Measurements from ENCODE around the gene GFRA1.

The GFRA1 gene

DNA sequence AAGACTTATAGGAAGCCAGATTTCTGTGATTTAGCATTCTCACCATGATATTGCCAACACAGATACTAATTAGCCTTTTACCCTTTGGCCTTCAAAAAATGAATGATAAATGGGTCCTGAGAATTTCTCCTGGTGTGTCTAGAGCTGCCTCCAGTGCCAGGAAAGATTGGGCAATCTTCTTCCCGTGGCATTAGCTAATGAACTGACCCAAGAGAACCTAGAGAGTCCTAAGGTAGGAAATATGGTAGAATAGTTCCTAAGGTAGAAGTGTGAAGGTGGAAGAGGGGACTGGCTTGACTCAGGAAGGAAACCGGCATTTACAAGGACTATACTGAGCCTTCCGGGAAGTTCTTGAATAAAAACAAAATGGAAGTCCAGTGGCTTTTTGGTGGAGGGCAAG is 133.1 kb downstream of the GFRA1 start:
- no peak overlapping the region for H4K8ac ChIP-seq (ENCODE audit: low read depth, low read length)
- no peaks in the 10 kb centered on the region for H3K36me3 ChIP-seq (replicated peaks in 1 of 2; ENCODE audit: control insufficient read depth in 2 of 2, insufficient read depth in 2 of 2, low read length in 2 of 2)
- H3K4me1 ChIP-seq (ENCODE audit: control insufficient read depth in 2 of 2, insufficient read depth in 1 of 2, low read depth in 1 of 2, low read length in 2 of 2): peaks cover 0 to 4% of the 10 kb centered on the region in 2 donors
- H3K4ac ChIP-seq (ENCODE audit: low read length): no peak overlapping the region
- H3K23ac ChIP-seq (ENCODE audit: low read depth, low read length, poor library complexity): no peak overlapping the region
- no peak overlapping the region for H3K27ac ChIP-seq (replicated peaks; ENCODE audit: low read length)
- no CpG with 5 or more reads among the region's 3 CpGs for WGBS, 2 donors (ENCODE audit: extremely low coverage in 2 of 2, insufficient read length in 2 of 2, insufficient replicate concordance in 1 of 2)
- H2BK120ac ChIP-seq (ENCODE audit: low read depth, low read length): no peak overlapping the region
- H3K79me1 ChIP-seq (ENCODE audit: low read depth, low read length): no peaks in the 10 kb centered on the region
- H3K4me2 ChIP-seq (ENCODE audit: insufficient read depth, low read length, poor library complexity, severe bottlenecking): no peak overlapping the region
- no peak overlapping the region for H2AFZ ChIP-seq (ENCODE audit: low read length)
- H2AK5ac ChIP-seq (ENCODE audit: low read depth, low read length): no peak overlapping the region
- H2BK15ac ChIP-seq (ENCODE audit: low read length): no peak overlapping the region
- H3K9me3 ChIP-seq (replicated peaks in 1 of 2; ENCODE audit: control insufficient read depth in 2 of 2, insufficient read depth in 1 of 2, low read depth in 1 of 2, low read length in 2 of 2): no peaks in the 10 kb centered on the region
- no peak overlapping the region for H3K14ac ChIP-seq (ENCODE audit: low read length)
- H3K4me3 ChIP-seq (ENCODE audit: low read length in 2 of 2): no peak overlapping the region
- no peak overlapping the region for H4K91ac ChIP-seq (ENCODE audit: low read depth, low read length, poor library complexity)
- no peak for DNase-seq (ENCODE audit: low spot score)
- no peaks in the 10 kb centered on the region for H3K27me3 ChIP-seq (ENCODE audit: control insufficient read depth in 3 of 3, insufficient read depth in 3 of 3, low read depth in 1 of 3, low read length in 3 of 3)
- H2BK12ac ChIP-seq (ENCODE audit: low read length): no peak overlapping the region
- no peak overlapping the region for H3K9ac ChIP-seq (ENCODE audit: low read depth, low read length, poor library complexity)
- H3K18ac ChIP-seq (ENCODE audit: low read length): no peak overlapping the region
- no peak overlapping the region for H2BK5ac ChIP-seq (ENCODE audit: low read length)

- H3K23ac ChIP-seq (ENCODE audit: low read depth, low read length, poor library complexity): no peak overlapping the region
- WGBS, 2 donors (ENCODE audit: extremely low coverage in 2 of 2, insufficient read length in 2 of 2, insufficient replicate concordance in 1 of 2): no CpG with 5 or more reads among the region's 4 CpGs
- H3K4me1 ChIP-seq (ENCODE audit: control insufficient read depth in 2 of 2, insufficient read depth in 1 of 2, low read depth in 1 of 2, low read length in 2 of 2): peaks cover 0 to 4% of the 10 kb centered on the region in 2 donors
- H4K91ac ChIP-seq (ENCODE audit: low read depth, low read length, poor library complexity): no peak overlapping the region
- H2BK15ac ChIP-seq (ENCODE audit: low read length): no peak overlapping the region
- no peak overlapping the region for H3K9ac ChIP-seq (ENCODE audit: low read depth, low read length, poor library complexity)
- H2BK120ac ChIP-seq (ENCODE audit: low read depth, low read length): no peak overlapping the region
- H3K36me3 ChIP-seq (replicated peaks in 1 of 2; ENCODE audit: control insufficient read depth in 2 of 2, insufficient read depth in 2 of 2, low read length in 2 of 2): no peaks in the 10 kb centered on the region
- H3K18ac ChIP-seq (ENCODE audit: low read length): no peak overlapping the region
- DNase-seq (ENCODE audit: low spot score): no peak
- no peaks in the 10 kb centered on the region for H3K27me3 ChIP-seq (ENCODE audit: control insufficient read depth in 3 of 3, insufficient read depth in 3 of 3, low read depth in 1 of 3, low read length in 3 of 3)
- no peaks in the 10 kb centered on the region for H3K9me3 ChIP-seq (replicated peaks in 1 of 2; ENCODE audit: control insufficient read depth in 2 of 2, insufficient read depth in 1 of 2, low read depth in 1 of 2, low read length in 2 of 2)
- no peak overlapping the region for H2AFZ ChIP-seq (ENCODE audit: low read length)
- no peak overlapping the region for H3K4ac ChIP-seq (ENCODE audit: low read length)
- H3K14ac ChIP-seq (ENCODE audit: low read length): no peak overlapping the region
- H3K4me3 ChIP-seq (ENCODE audit: low read length in 2 of 2): no peak overlapping the region
- no peak overlapping the region for H2BK5ac ChIP-seq (ENCODE audit: low read length)
- H3K79me1 ChIP-seq (ENCODE audit: low read depth, low read length): no peaks in the 10 kb centered on the region
- no peak overlapping the region for H3K4me2 ChIP-seq (ENCODE audit: insufficient read depth, low read length, poor library complexity, severe bottlenecking)
- no peak overlapping the region for H4K8ac ChIP-seq (ENCODE audit: low read depth, low read length)
- no peak overlapping the region for H3K27ac ChIP-seq (replicated peaks; ENCODE audit: low read length)
- H2AK5ac ChIP-seq (ENCODE audit: low read depth, low read length): no peak overlapping the region
- no peak overlapping the region for H2BK12ac ChIP-seq (ENCODE audit: low read length)
These were observed 134.1 kb downstream of the GFRA1 start for GRCh38 chr10:116138897-116139296.

DNA sequence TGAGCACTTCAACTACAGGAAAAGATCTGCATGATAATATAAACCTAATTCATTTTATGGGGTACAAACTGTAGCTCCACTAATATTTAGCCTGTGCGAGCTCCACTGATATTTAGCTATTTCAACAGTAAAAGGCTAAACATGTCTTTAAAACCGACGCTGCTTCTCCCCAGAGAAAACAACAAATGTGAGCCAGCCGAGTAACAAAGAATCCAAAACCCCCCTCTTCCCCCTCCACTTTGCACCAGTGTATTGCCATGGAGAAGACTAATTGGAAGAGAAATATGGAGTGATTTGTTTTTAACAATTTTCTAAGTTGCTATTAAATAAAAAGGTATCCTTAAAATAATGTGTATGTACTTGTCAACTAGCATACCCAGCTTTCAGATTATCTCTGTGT is 136.7 kb downstream of the GFRA1 start:
- Histone ChIP-seq H3K36me3 (replicated peaks in 1 of 2; ENCODE audit: control insufficient read depth in 2 of 2, insufficient read depth in 2 of 2, low read length in 2 of 2) (no peaks in the 10 kb centered on the region), H4K91ac (ENCODE audit: low read depth, low read length, poor library complexity) (no peak overlapping the region), H3K4ac (ENCODE audit: low read length) (no peak overlapping the region), H3K27me3 (ENCODE audit: control insufficient read depth in 3 of 3, insufficient read depth in 3 of 3, low read depth in 1 of 3, low read length in 3 of 3) (no peaks in the 10 kb centered on the region), H2BK15ac (ENCODE audit: low read length) (no peak overlapping the region), H2BK12ac (ENCODE audit: low read length) (no peak overlapping the region), H3K79me1 (ENCODE audit: low read depth, low read length) (no peaks in the 10 kb centered on the region), H2AFZ (ENCODE audit: low read length) (no peak overlapping the region), H2BK120ac (ENCODE audit: low read depth, low read length) (no peak overlapping the region), H3K23ac (ENCODE audit: low read depth, low read length, poor library complexity) (no peak overlapping the region), H3K9ac (ENCODE audit: low read depth, low read length, poor library complexity) (no peak overlapping the region), H2AK5ac (ENCODE audit: low read depth, low read length) (no peak overlapping the region), H3K4me3 (ENCODE audit: low read length in 2 of 2) (no peak overlapping the region), H3K27ac (replicated peaks; ENCODE audit: low read length) (no peak overlapping the region), H3K14ac (ENCODE audit: low read length) (no peak overlapping the region), H3K4me1 (ENCODE audit: control insufficient read depth in 2 of 2, insufficient read depth in 1 of 2, low read depth in 1 of 2, low read length in 2 of 2) (peaks cover 3 to 4% of the 10 kb centered on the region in 2 donors), H3K18ac (ENCODE audit: low read length) (no peak overlapping the region), H3K4me2 (ENCODE audit: insufficient read depth, low read length, poor library complexity, severe bottlenecking) (no peak overlapping the region), H3K9me3 (replicated peaks in 1 of 2; ENCODE audit: control insufficient read depth in 2 of 2, insufficient read depth in 1 of 2, low read depth in 1 of 2, low read length in 2 of 2) (no peaks in the 10 kb centered on the region), H4K8ac (ENCODE audit: low read depth, low read length) (no peak overlapping the region), H2BK5ac (ENCODE audit: low read length) (no peak overlapping the region)
- WGBS, 2 donors (ENCODE audit: extremely low coverage in 2 of 2, insufficient read length in 2 of 2, insufficient replicate concordance in 1 of 2): no CpG with 5 or more reads among the region's 4 CpGs
- no peak for DNase-seq (ENCODE audit: low spot score)

DNA sequence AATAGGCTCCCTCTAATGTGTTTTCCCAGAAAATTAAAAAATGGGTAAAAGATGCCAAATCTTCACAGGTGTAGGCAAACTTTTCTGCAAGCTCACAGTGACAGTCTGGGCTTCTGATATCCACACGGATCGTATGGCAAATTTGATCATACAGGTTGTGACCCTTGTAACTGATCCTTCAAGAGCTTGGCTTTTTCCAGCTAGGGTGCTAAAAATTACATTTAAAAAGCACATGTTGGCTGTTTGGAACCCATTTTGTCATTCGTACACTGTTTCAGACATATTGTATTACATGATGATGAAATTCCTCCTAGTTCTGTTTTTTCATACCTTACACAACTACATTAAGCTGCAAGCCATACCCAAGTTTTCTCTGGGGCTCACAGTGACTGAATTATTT is 138.7 kb downstream of the GFRA1 start:
- no peak overlapping the region for H3K14ac ChIP-seq (ENCODE audit: low read length)
- H2BK12ac ChIP-seq (ENCODE audit: low read length): no peak overlapping the region
- no peak overlapping the region for H3K18ac ChIP-seq (ENCODE audit: low read length)
- no peak overlapping the region for H3K23ac ChIP-seq (ENCODE audit: low read depth, low read length, poor library complexity)
- no peak overlapping the region for H3K4me2 ChIP-seq (ENCODE audit: insufficient read depth, low read length, poor library complexity, severe bottlenecking)
- H2BK15ac ChIP-seq (ENCODE audit: low read length): no peak overlapping the region
- no peaks in the 10 kb centered on the region for H3K79me1 ChIP-seq (ENCODE audit: low read depth, low read length)
- no peaks in the 10 kb centered on the region for H3K27me3 ChIP-seq (ENCODE audit: control insufficient read depth in 3 of 3, insufficient read depth in 3 of 3, low read depth in 1 of 3, low read length in 3 of 3)
- peaks cover 3 to 4% of the 10 kb centered on the region in 2 donors for H3K4me1 ChIP-seq (ENCODE audit: control insufficient read depth in 2 of 2, insufficient read depth in 1 of 2, low read depth in 1 of 2, low read length in 2 of 2)
- no peaks in the 10 kb centered on the region for H3K36me3 ChIP-seq (replicated peaks in 1 of 2; ENCODE audit: control insufficient read depth in 2 of 2, insufficient read depth in 2 of 2, low read length in 2 of 2)
- H2BK120ac ChIP-seq (ENCODE audit: low read depth, low read length): no peak overlapping the region
- H2AFZ ChIP-seq (ENCODE audit: low read length): no peak overlapping the region
- H3K9me3 ChIP-seq (replicated peaks in 1 of 2; ENCODE audit: control insufficient read depth in 2 of 2, insufficient read depth in 1 of 2, low read depth in 1 of 2, low read length in 2 of 2): peaks cover 0 to 3% of the 10 kb centered on the region in 2 donors
- no peak for DNase-seq (ENCODE audit: low spot score)
- no peak overlapping the region for H2BK5ac ChIP-seq (ENCODE audit: low read length)
- H3K4ac ChIP-seq (ENCODE audit: low read length): no peak overlapping the region
- H2AK5ac ChIP-seq (ENCODE audit: low read depth, low read length): no peak overlapping the region
- H3K4me3 ChIP-seq (ENCODE audit: low read length in 2 of 2): no peak overlapping the region
- no peak overlapping the region for H4K91ac ChIP-seq (ENCODE audit: low read depth, low read length, poor library complexity)
- H4K8ac ChIP-seq (ENCODE audit: low read depth, low read length): no peak overlapping the region
- WGBS, 2 donors (ENCODE audit: extremely low coverage in 2 of 2, insufficient read length in 2 of 2, insufficient replicate concordance in 1 of 2): no CpG with 5 or more reads among the region's 3 CpGs
- H3K27ac ChIP-seq (replicated peaks; ENCODE audit: low read length): no peak overlapping the region
- H3K9ac ChIP-seq (ENCODE audit: low read depth, low read length, poor library complexity): no peak overlapping the region
